RWPE1 (cell line): Measurements from ENCODE around the gene KCNK13.

Source experiments
- CTCF ChIA-PET: fragments of 350-600 bp; sonication (Branson Sonifier 250); formaldehyde crosslinking; extraction: SDS; loops from one replicate; lab custom pipeline; 2021; lab: Yijun Ruan, JAX
- POLR2A ChIA-PET: fragments of 400-600 bp; formaldehyde crosslinking; extraction: SDS; loops from one replicate; lab custom pipeline; 2020; ENCODE audit warnings: antibody characterized with exemption; ENCODE audit not compliant: low non-redundant PET; lab: Yijun Ruan, JAX
- DNase-seq: peaks from one replicate; pipeline ENCODE4 v3.0.0; 2012; ENCODE audit warnings: low spot score
- H3K27ac ChIP-seq: fragments of 450-650 bp; 2 replicates; pipeline ENCODE4 v1.5.1; 2017
- TF ChIP-seq, protein P1 (sequence below): fragments of 450-650 bp; conservative IDR thresholded peaks from 2 replicates; pipeline ENCODE4 v1.5.1; 2017; ENCODE audit warnings: low read depth, mild to moderate bottlenecking

KCNK13 gene

DNA sequence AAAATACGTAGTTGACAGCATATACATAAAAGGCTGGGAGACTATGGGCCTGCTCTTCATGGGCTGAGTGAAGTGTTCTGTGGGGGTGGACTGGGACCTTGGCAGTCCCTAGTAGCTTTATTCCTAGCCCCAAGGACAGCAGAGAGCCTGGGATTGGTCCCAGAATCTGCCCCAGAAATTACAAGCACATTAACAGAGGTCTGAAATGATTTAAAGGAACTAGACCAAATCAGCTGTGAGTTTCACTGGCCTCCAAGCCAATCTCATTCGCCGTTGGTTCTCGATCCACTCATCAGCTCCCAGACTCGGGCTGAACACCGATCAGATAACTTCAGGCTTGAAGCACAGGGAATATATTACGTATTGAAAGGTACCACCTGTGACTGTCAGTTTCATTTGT is 117.6 kb downstream of the KCNK13 start:
- ChIA-PET CTCF (no interaction called here), POLR2A (no interaction called here)
- no peak for DNase-seq
- TF ChIP-seq, protein P1, sequence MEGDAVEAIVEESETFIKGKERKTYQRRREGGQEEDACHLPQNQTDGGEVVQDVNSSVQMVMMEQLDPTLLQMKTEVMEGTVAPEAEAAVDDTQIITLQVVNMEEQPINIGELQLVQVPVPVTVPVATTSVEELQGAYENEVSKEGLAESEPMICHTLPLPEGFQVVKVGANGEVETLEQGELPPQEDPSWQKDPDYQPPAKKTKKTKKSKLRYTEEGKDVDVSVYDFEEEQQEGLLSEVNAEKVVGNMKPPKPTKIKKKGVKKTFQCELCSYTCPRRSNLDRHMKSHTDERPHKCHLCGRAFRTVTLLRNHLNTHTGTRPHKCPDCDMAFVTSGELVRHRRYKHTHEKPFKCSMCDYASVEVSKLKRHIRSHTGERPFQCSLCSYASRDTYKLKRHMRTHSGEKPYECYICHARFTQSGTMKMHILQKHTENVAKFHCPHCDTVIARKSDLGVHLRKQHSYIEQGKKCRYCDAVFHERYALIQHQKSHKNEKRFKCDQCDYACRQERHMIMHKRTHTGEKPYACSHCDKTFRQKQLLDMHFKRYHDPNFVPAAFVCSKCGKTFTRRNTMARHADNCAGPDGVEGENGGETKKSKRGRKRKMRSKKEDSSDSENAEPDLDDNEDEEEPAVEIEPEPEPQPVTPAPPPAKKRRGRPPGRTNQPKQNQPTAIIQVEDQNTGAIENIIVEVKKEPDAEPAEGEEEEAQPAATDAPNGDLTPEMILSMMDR: no peak
- no peak overlapping the region for H3K27ac ChIP-seq

DNA sequence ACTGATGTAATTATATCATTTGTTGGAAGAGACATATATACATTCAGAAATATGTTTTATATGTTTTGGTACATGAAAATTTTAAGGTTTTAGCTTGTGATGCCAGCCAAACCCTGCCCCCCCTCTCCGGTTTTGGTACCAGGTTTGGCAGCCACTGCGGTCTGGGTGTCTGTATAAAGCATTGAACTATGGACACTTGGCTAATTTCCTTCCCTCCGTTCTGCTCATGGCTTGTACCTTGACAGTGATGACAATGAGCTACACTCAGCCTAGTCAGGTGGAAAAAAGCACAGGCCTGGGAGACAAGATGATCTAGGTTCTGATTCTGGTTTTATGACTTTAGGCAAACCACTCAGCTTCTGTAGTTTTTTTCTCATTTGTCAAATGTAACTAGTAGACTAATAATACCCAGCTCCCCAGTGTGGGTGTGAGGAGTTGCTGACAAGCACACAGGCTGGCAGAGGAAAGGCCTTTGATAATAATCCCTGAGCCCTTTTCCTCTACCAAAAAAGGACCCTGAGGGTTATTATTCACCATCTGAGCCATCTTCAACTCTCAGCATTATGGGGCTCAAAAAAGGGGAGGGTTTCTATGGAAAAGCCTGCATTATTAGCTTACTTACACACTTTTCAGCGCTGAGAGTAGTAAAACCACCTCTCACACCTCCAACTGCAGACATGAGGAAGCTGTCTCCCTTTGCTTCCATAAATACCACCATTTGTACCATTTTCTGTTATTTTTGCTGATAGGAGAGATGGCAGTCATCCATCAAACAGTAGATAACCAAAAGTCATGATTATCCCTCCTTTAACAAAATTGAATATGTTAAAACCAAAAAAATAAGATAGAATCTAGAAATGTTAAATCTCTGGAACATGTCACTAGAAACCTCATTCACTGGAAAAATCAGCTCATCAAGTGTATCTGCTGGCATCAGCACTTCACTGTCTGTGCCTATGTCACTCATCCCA is 118.3 kb downstream of the KCNK13 start:
- TF ChIP-seq, protein P1: no peak
- no peak for DNase-seq
- CTCF ChIA-PET: interaction anchor here (1.0 kb wide), 1 partner anchor 85 kb away, joined by 4 read pairs; no protein-coding TSS in a partner anchor
- no peak overlapping the region for H3K27ac ChIP-seq
- POLR2A ChIA-PET: no interaction called here

GRCh38 chr14:90184094-90184493 is 122.3 kb downstream of the KCNK13 start:
- DNase-seq: no peak
- H3K27ac ChIP-seq: no peak overlapping the region
- CTCF ChIA-PET: no interaction called here
- TF ChIP-seq, protein P1: no peak
- POLR2A ChIA-PET: no interaction called here

- ChIA-PET POLR2A (no interaction called here), CTCF (interaction anchor here (0.6 kb wide), 1 partner anchor 13 kb away, joined by 3 read pairs; no protein-coding TSS in a partner anchor)
- no peak for DNase-seq
- TF ChIP-seq, protein P1: no peak
- no peak overlapping the region for H3K27ac ChIP-seq
Observed at GRCh38 chr14:90184571-90185266, 122.9 kb downstream of the KCNK13 start.

GRCh38 chr14:90188588-90188987 is 126.8 kb downstream of the KCNK13 start:
- ChIA-PET CTCF (interaction anchor here (0.7 kb wide), 1 partner anchor 629 kb away, joined by 4 read pairs; no protein-coding TSS in a partner anchor), POLR2A (no interaction called here)
- TF ChIP-seq, protein P1: no peak
- no peak for DNase-seq
- H3K27ac ChIP-seq: no peak overlapping the region

DNA sequence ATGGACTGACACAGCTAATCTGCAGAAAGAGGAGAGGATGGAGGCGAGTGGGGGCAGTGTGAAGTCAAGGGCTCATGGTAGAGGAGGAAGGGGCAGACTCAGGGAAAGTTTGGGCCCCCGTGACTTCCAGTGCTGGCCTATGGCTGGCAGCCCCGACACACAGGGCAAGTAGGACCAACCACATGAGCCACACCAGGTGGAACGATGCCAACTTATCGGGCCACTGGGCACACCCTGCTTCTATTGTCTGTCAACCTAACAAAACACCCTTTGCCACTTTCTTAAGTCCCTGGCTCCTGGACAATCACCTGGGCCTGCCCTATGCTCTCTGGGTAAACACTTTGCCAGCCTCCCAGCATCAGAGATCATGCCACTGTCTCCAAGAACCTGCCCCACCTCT is 129.4 kb downstream of the KCNK13 start:
- no peak overlapping the region for H3K27ac ChIP-seq
- no peak for DNase-seq
- TF ChIP-seq, protein P1: no peak
- ChIA-PET POLR2A (no interaction called here), CTCF (no interaction called here)
